SK-N-SH treated with all-trans-retinoic acid at 6 μM for 48 hours (cell line): Measurements from ENCODE around the gene IL18.

Source experiments
- ATAC-seq: fragments of 200-7000 bp; cut with Tn5 transposase; 3 replicates; pipeline ENCODE4 v1.9.1; 2020; ENCODE audit warnings: mild to moderate bottlenecking, moderate library complexity
- ARNTL ChIP-seq: fragments of 450-650 bp; formaldehyde crosslinking; IDR thresholded peaks from 2 replicates; pipeline ENCODE4 v1.5.0; 2020; ENCODE audit warnings: low read depth, mild to moderate bottlenecking, moderate library complexity, borderline replicate concordance
- BACH2 ChIP-seq: fragments of 250-450 bp; sonication (Bioruptor Pico); IDR thresholded peaks from 2 replicates; pipeline ENCODE4 v1.9.0; 2021; ENCODE audit warnings: mild to moderate bottlenecking, borderline replicate concordance
- CREB5 ChIP-seq: fragments of 250-450 bp; sonication (Bioruptor Pico); IDR thresholded peaks from 2 replicates; pipeline ENCODE4 v1.5.1; 2020; ENCODE audit warnings: low read depth, mild to moderate bottlenecking, moderate library complexity
- ESRRG ChIP-seq: fragments of 250-450 bp; sonication (Bioruptor Pico); IDR thresholded peaks from 2 replicates; pipeline ENCODE4 v1.6.1; 2021; ENCODE audit warnings: mild to moderate bottlenecking
- GLIS3 ChIP-seq: fragments of 250-450 bp; sonication (Bioruptor Pico); IDR thresholded peaks from 2 replicates; pipeline ENCODE4 v1.5.0; 2020; ENCODE audit warnings: mild to moderate bottlenecking, moderate library complexity
- OSR1 ChIP-seq: fragments of 250-450 bp; sonication (Bioruptor Pico); IDR thresholded peaks from 2 replicates; pipeline ENCODE4 v1.8.0; 2022; ENCODE audit warnings: moderate library complexity, mild to moderate bottlenecking, inconsistent platforms
- POU6F1 ChIP-seq: fragments of 250-450 bp; sonication (Bioruptor Pico); IDR thresholded peaks from 2 replicates; pipeline ENCODE4 v1.8.0; 2021; ENCODE audit warnings: low read depth, mild to moderate bottlenecking, moderate library complexity, borderline replicate concordance
- PPARA ChIP-seq: fragments of 250-450 bp; sonication (Bioruptor Pico); IDR thresholded peaks from 2 replicates; pipeline ENCODE4 v1.5.0; 2020; ENCODE audit warnings: mild to moderate bottlenecking, borderline replicate concordance
- RARB ChIP-seq: fragments of 250-450 bp; sonication (Bioruptor Pico); IDR thresholded peaks from 2 replicates; pipeline ENCODE4 v1.8.0; 2021; ENCODE audit warnings: mild to moderate bottlenecking, moderate library complexity
- SNAI2 ChIP-seq: fragments of 250-450 bp; sonication (Bioruptor Pico); IDR thresholded peaks from 2 replicates; pipeline ENCODE4 v1.5.0; 2020; ENCODE audit warnings: mild to moderate bottlenecking, moderate library complexity
- TCF4 ChIP-seq: fragments of 250-450 bp; sonication (Bioruptor Pico); IDR thresholded peaks from 2 replicates; pipeline ENCODE4 v1.8.0; 2021; ENCODE audit warnings: mild to moderate bottlenecking, moderate library complexity, borderline replicate concordance
- ZC3H10 ChIP-seq: fragments of 250-450 bp; sonication (Bioruptor Pico); IDR thresholded peaks from 2 replicates; pipeline ENCODE4 v1.5.1; 2021; ENCODE audit warnings: mild to moderate bottlenecking, moderate library complexity
- ZFP3 ChIP-seq: fragments of 250-450 bp; sonication (Bioruptor Pico); IDR thresholded peaks from 2 replicates; pipeline ENCODE4 v1.5.0; 2020; ENCODE audit warnings: mild to moderate bottlenecking, moderate library complexity
- ZFP30 ChIP-seq: fragments of 450-650 bp; formaldehyde crosslinking; IDR thresholded peaks from 2 replicates; pipeline ENCODE4 v1.5.0; 2022; ENCODE audit warnings: mild to moderate bottlenecking, moderate library complexity
- ZNF565 ChIP-seq: fragments of 450-650 bp; formaldehyde crosslinking; conservative IDR thresholded peaks from 2 replicates; pipeline ENCODE4 v1.5.0; 2020; ENCODE audit warnings: low read depth, mild to moderate bottlenecking, moderate library complexity
- ZNF70 ChIP-seq: fragments of 450-650 bp; formaldehyde crosslinking; IDR thresholded peaks from 2 replicates; pipeline ENCODE4 v1.5.0; 2020; ENCODE audit warnings: mild to moderate bottlenecking, moderate library complexity
- ZNF8 ChIP-seq: fragments of 450-650 bp; formaldehyde crosslinking; IDR thresholded peaks from 2 replicates; pipeline ENCODE4 v1.5.0; 2020; ENCODE audit warnings: mild to moderate bottlenecking, moderate library complexity
- TF ChIP-seq, protein P1 (sequence below): fragments of 250-450 bp; sonication (Bioruptor Pico); IDR thresholded peaks from 2 replicates; pipeline ENCODE4 v1.5.1; 2021; ENCODE audit warnings: mild to moderate bottlenecking, moderate library complexity
- TF ChIP-seq, protein P2 (sequence below): fragments of 250-450 bp; sonication (Bioruptor Pico); IDR thresholded peaks from 2 replicates; pipeline ENCODE4 v1.5.0; 2020; ENCODE audit warnings: mild to moderate bottlenecking, moderate library complexity
- TF ChIP-seq, protein P3 (sequence below): fragments of 250-450 bp; sonication (Bioruptor Pico); IDR thresholded peaks from 2 replicates; pipeline ENCODE4 v1.8.0; 2020; ENCODE audit warnings: mild to moderate bottlenecking, moderate library complexity, borderline replicate concordance

IL18 gene

GRCh38 chr11:112103446-112103845 lies 60.4 kb downstream of the IL18 start:
- TF ChIP-seq CREB5 (CRISPR knock-in tag) (no peak), SNAI2 (CRISPR knock-in tag) (no peak), ZNF8 (CRISPR knock-in tag) (no peak), ESRRG (CRISPR knock-in tag) (no peak), ZNF70 (CRISPR knock-in tag) (no peak)
- TF ChIP-seq, protein P1, sequence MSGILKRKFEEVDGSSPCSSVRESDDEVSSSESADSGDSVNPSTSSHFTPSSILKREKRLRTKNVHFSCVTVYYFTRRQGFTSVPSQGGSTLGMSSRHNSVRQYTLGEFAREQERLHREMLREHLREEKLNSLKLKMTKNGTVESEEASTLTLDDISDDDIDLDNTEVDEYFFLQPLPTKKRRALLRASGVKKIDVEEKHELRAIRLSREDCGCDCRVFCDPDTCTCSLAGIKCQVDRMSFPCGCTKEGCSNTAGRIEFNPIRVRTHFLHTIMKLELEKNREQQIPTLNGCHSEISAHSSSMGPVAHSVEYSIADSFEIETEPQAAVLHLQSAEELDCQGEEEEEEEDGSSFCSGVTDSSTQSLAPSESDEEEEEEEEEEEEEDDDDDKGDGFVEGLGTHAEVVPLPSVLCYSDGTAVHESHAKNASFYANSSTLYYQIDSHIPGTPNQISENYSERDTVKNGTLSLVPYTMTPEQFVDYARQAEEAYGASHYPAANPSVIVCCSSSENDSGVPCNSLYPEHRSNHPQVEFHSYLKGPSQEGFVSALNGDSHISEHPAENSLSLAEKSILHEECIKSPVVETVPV (CRISPR knock-in tag): no peak
- TF ChIP-seq, protein P2, sequence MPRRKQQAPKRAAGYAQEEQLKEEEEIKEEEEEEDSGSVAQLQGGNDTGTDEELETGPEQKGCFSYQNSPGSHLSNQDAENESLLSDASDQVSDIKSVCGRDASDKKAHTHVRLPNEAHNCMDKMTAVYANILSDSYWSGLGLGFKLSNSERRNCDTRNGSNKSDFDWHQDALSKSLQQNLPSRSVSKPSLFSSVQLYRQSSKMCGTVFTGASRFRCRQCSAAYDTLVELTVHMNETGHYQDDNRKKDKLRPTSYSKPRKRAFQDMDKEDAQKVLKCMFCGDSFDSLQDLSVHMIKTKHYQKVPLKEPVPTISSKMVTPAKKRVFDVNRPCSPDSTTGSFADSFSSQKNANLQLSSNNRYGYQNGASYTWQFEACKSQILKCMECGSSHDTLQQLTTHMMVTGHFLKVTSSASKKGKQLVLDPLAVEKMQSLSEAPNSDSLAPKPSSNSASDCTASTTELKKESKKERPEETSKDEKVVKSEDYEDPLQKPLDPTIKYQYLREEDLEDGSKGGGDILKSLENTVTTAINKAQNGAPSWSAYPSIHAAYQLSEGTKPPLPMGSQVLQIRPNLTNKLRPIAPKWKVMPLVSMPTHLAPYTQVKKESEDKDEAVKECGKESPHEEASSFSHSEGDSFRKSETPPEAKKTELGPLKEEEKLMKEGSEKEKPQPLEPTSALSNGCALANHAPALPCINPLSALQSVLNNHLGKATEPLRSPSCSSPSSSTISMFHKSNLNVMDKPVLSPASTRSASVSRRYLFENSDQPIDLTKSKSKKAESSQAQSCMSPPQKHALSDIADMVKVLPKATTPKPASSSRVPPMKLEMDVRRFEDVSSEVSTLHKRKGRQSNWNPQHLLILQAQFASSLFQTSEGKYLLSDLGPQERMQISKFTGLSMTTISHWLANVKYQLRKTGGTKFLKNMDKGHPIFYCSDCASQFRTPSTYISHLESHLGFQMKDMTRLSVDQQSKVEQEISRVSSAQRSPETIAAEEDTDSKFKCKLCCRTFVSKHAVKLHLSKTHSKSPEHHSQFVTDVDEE (CRISPR knock-in tag): no peak
- TF ChIP-seq, all 23 proteins: peak for 0
- ATAC-seq: no peak

DNA sequence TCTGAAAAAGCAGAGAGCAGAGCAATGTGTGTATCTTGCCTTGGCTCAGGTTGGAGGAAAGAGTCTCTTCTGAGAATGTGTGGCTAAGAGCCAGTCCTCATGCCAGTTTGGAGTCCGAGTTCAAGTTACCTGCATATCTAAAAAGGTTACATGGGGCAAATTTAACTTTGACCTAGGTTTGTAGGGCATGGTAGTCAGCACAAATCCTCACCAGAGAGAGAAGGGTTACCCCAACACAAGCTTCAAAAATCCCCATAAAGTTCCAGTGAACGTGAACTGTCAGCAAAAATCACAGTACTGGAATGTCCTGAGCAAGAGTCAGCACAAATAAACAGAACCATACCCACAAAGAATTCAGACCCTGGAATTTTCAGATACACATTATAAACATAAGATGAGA lies 63.4 kb downstream of the IL18 start:
- ATAC-seq: no peak
- TF ChIP-seq GLIS3 (CRISPR knock-in tag) (no peak), TCF4 (no peak), ZNF8 (CRISPR knock-in tag) (no peak), ZC3H10 (no peak), RARB (no peak), PPARA (no peak), ZNF70 (CRISPR knock-in tag) (no peak), OSR1 (CRISPR knock-in tag) (no peak), ZFP3 (CRISPR knock-in tag) (no peak), ESRRG (CRISPR knock-in tag) (no peak), BACH2 (no peak), POU6F1 (CRISPR knock-in tag) (no peak)
- TF ChIP-seq, protein P2 (CRISPR knock-in tag): no peak
- TF ChIP-seq, protein P3, sequence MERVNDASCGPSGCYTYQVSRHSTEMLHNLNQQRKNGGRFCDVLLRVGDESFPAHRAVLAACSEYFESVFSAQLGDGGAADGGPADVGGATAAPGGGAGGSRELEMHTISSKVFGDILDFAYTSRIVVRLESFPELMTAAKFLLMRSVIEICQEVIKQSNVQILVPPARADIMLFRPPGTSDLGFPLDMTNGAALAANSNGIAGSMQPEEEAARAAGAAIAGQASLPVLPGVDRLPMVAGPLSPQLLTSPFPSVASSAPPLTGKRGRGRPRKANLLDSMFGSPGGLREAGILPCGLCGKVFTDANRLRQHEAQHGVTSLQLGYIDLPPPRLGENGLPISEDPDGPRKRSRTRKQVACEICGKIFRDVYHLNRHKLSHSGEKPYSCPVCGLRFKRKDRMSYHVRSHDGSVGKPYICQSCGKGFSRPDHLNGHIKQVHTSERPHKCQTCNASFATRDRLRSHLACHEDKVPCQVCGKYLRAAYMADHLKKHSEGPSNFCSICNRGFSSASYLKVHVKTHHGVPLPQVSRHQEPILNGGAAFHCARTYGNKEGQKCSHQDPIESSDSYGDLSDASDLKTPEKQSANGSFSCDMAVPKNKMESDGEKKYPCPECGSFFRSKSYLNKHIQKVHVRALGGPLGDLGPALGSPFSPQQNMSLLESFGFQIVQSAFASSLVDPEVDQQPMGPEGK (CRISPR knock-in tag): no peak

- ATAC-seq: no peak
- TF ChIP-seq PPARA: no peak
- TF ChIP-seq POU6F1 (CRISPR knock-in tag): no peak
- TF ChIP-seq ZNF8 (CRISPR knock-in tag): no peak
- TF ChIP-seq ZNF70 (CRISPR knock-in tag): no peak
- no peak for TF ChIP-seq ZFP30 (CRISPR knock-in tag)
- no peak for TF ChIP-seq ZNF565 (CRISPR knock-in tag)
- TF ChIP-seq ARNTL (CRISPR knock-in tag): no peak
- TF ChIP-seq BACH2: no peak
- TF ChIP-seq SNAI2 (CRISPR knock-in tag): no peak
- TF ChIP-seq GLIS3 (CRISPR knock-in tag): no peak
- TF ChIP-seq, protein P1 (CRISPR knock-in tag): no peak
Observed at GRCh38 chr11:112097734-112098528, 66.0 kb downstream of the IL18 start.
